NCI-H187 (cell line): ENCODE data around the gene MCRS1.
A peak's percentile ranks its signal among the peaks of the same experiment; 100 is the strongest.
"Not testable (repeated sequence)": the region's sequence is repeated elsewhere in the genome, so short reads cannot be mapped to it uniquely, and the experiment has no call there.

Source experiments
- DNase-seq, 2 experiments: peaks; one replicate each; lab custom pipeline; 2025; lab: John Stamatoyannopoulos, UW

The MCRS1 gene

DNA sequence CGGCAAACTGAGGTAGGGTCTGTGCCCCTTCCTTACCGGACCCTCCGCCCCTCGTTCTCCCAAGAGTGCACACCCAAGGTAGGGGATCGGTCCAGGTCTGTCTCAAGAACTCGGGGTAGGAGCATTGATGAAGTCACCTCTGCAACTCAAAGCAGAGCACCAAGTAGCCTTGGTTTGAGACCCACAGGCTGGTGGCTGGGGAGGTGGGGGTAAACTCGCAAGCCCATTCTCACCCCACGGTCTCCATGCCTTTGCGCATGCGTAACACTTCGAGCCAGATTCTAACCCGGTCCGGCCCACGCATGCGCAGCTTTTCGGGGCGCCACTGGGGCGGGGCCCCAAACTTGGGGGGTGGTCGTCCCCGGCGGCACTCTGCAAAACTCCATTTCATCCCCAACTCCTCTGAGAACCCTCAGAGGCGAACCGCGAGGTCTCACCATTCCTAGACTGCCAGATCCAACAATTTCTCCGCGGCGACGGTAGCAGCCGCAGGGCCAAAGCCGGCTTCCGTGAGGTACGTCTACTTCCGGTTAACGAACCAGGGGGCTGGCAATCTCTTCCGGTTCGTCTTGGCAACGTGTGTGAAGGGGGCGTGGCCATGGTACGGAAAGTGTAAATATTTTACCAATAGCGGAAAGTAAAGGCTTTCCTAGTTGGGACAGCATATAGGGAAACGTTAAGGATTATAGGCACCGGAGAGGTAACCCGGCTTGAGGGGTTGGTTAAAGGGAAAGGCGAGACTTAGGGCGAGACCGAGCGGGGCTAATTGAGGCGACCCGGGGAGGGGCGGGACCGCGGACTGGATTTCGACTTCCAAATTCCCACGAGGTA is at the start of gene MCRS1:
Gene MCRS1, minus strand, starts transcription at position 532 of the 831 bp plus-strand sequence. CDS start 1,411 bp downstream, outside the sequence.
- peak; percentile 84 to 90 for DNase-seq

DNA sequence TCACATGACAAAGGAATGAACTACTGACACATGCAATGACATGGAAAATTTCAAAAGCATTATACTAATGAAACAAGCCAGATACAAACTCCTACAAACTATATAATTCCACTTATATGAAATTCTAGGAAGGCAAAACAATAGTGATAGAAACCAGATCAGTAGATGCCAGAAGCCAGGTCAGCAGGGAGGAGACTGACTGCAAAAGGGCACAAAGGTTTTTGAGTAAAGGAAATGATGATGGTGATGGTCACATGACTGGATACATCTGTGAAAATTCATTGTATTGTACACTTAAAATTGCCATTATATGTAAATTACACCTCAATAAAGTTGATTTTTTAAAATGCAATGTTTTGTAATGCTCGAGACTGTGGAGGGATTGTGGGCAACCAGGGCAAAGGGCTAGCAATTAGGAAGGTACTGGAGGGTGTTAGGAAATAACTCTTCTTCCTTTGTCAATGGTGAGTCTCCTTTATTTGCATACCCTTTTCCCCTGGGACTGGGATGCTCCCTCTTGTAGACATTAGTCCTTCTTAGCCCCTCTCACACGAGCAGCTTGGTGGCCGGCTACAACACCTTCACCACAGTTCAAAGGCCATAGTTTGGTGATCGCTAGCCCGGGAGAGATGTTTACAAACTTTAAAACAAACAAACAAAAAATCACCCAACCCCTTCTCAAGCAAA is 48.7 kb upstream of the MCRS1 start:
- DNase-seq: no peak

GRCh38 chr12:49615725-49616124 is 47.8 kb upstream of the MCRS1 start:
- DNase-seq: no peak

DNA sequence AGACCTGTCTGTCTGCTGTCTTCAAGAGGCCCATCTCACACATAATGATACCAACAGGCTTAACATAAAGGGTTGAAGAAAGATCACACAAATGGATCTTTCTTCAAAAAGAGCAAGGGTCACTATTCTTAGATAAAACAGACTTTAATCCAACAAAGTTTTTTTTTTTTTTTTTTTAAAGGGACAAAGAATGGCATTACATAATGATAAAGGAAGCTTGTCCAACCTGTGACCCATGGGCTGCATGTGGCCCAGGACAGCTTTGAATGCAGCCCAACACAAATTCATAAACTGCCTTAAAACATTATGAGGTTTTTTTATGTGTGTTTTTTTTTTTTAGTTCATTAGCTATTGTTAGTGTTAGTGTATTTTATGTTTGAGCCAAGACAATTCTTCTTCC is 44.3 kb upstream of the MCRS1 start:
- no peak for DNase-seq

DNA sequence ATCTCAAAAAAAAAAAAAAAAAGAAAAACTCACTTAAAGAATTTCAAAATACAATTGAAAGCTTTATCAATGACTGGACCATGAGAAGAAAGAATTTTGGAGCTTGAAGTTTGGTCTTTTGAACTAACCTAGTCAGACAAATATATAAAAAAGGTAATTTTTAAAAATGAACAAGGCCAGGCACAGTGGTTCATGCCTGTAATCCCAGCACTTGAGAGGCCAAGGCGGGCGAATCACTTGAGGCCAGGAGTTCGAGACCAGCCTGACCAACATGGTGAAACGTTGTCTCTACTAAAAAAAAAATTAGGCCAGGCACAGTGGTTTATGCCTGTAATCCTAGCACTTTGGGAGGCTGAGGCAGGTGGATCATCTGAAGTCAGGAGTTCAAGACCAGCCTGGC is 42.8 kb upstream of the MCRS1 start:
- DNase-seq: not testable (repeated sequence)

GRCh38 chr12:49609875-49610154 is 41.9 kb upstream of the MCRS1 start:
- DNase-seq: no peak

GRCh38 chr12:49609059-49609874 is 41.3 kb upstream of the MCRS1 start:
- DNase-seq: no peak

DNA sequence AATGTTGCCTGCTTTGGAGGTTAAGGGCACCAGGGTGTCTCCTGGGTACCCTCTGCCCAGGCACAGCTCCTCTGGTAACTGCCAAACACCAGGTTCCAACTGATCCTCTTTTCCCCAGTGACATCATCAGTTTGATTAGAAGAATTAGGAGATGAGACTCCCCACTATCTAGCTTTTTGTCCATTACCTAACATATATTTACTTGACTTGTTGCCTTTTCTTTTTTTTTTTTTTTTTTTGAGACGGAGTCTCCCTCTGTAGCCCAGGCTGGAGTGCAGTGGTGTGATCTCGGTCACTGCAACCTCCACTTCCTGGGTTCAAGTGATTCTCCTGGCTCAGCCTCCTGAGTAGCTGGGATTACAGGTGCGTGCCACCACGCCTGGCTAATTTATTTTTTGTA is 37.6 kb upstream of the MCRS1 start, which contains the start of gene FAM186B:
Gene FAM186B, minus strand, starts transcription at position 101 of the 400 bp plus-strand sequence. CDS start 162 bp downstream, outside the sequence.
- DNase-seq: not testable (repeated sequence)

- no peak for DNase-seq
Measured at GRCh38 chr12:49604856-49605255, 36.9 kb upstream of the MCRS1 start.

DNA sequence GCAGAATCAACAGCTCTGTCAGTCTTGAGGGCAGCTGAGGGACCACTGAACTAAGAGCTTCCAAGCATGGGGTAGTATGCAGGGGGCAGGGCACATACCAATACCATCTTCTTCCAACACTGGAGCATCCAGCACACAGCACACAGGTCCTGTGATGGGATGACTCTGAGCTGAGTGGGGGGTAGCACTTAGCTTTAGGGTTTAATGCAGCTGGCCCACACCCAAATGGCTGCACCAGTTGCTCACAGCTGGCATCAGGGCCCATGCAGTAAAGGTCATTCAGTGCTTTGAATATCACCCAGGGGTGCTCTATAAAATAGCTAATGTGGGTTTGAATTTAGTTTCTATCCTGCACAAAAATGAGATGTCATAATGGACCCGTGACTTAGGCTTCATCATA is 35.8 kb upstream of the MCRS1 start:
- DNase-seq: no peak

DNA sequence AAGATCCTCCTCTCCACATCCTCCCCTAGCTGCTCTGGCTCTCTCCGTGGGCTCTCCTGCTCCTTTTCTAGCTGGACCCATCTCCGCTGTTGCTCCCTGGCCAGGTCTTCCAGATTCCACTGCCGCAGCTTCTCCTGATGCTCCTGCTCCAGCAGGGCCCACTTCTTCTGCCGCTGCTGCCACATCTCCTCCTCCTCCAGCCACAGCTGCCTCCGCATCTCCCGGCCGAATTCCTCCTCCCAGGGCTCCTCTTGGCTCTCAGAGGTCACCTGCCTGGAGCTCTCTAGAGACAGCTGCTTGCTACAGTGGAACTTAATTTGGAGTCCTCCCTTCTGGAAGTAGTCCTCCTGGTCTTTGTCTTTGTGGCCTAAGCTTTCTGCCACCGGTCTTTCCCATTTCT is 32.0 kb upstream of the MCRS1 start:
- DNase-seq: no peak

DNA sequence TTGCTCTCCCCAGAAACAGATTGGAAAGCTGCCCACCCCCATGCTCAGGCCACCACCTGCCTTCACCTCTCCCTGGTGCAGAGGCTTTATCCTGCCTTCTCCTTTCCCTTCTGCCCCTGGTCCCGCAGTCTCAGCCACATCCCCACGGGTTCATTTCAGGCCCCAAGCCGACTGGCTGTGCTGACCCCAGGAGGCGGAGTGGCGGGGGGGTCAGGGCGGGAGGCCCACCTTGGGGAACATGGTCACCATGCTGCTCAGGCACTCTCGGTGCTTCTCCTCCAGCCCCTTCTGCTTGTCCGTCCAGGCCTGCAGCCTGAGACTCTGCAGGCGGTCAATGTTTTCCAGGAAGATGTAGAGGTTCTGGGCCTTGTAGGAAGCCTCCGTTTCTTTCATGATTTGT is 30.6 kb upstream of the MCRS1 start:
- no peak for DNase-seq

- DNase-seq: no peak
Measured at GRCh38 chr12:49588721-49589516, 21.0 kb upstream of the MCRS1 start.

GRCh38 chr12:49588281-49588680 is 20.3 kb upstream of the MCRS1 start:
- no peak for DNase-seq

DNA sequence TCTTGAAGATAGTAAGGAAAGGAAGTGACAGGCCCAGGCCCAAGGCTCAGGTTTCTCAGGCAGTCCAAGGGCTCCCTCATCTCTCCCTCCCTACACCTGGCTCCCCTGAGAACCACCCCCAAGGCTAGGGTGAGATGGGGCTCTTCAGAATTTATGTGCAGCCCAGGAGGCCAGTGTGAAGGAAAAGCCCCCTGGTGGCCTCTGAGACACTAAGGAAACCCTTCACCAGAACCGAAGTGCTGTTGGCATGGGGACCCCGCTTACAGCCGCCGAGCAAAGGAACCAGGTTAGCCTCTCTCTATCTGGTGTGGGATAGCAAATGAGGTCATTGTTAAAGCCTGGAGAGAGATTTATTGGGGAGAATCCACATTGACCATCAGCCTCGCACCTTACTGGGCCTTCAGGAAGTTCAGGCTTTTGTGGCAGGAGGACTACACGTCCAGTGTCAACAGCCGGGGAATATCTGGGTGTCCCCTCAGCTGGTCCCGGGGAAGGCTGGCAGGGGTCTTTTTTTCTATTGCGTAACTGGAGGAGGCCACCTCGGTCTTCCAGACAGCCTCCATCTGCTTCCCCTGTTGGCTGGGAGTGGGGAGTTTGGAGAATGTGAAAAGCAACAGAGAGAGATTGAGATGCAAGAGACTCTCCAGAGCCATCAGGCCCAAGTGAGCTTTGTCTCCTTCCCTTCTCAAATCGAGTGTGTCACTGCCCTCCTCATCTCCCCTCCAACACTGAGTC is 19.4 kb upstream of the MCRS1 start:
- DNase-seq: no peak

DNA sequence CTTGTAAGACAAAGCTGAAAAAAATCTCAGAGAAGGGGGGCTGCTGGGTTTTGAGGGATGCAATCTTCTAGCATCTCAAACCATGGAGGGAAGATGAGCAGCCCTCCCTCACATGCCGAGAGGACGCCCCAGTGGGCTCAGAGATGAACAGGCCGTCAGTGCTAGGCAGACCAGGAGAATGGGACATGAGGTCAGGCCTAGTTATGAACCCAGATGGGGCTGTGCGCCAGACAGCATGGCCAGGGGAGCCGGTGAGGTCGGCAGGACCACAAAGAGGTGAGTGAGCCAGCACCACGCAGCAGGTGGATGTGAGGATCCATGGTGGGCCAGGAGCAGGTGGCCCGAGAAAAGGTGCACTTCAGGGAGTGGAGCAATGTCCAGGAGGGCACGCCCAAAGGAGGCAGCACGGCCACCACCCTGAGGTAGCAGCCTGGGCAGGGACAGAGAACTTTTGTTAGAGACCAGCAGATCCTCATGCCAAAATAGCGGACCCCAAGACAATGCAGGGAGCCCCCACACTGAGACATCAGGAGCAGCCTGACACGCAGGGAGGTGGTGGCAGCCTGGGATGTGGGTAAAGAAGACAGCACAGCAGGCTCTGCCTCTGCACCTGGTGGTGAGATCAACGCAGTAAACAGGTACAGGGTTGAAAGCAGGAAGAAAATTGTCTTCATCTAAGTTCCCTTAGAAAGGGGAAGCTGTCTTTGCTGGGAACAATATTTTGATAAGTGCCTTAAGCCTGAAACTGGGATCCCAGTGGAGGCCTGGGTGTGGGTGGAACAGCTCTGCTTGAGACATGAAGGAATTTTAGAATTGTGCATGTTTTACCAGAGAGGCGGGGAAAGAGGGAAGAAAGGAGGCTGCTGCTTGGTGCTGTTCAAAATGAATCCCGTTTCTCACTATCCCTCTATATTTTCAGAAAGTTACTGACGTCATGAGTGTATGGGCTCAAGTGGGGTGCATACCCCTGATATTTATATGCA is 17.8 kb upstream of the MCRS1 start:
- DNase-seq: no peak

DNA sequence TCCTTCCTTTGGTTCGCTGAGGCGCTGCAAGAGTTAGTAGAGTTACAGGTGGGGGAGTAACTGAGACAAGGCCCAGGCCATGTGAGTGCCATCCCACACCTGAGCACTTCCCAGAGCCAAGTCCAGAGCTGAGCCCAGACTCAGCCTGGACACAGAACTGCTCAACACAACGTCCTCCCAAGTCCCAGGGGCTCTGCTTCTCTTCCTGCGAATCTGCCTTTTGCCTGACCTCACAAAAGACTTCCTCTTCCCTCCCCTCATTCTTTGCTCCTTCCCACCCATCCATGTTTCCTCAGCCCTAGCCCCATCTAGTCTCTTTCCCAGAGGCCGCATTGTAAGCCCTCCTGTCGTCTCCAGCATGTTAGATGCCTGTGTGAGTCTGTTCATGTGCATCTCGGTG is 16.6 kb upstream of the MCRS1 start:
- no peak for DNase-seq

DNA sequence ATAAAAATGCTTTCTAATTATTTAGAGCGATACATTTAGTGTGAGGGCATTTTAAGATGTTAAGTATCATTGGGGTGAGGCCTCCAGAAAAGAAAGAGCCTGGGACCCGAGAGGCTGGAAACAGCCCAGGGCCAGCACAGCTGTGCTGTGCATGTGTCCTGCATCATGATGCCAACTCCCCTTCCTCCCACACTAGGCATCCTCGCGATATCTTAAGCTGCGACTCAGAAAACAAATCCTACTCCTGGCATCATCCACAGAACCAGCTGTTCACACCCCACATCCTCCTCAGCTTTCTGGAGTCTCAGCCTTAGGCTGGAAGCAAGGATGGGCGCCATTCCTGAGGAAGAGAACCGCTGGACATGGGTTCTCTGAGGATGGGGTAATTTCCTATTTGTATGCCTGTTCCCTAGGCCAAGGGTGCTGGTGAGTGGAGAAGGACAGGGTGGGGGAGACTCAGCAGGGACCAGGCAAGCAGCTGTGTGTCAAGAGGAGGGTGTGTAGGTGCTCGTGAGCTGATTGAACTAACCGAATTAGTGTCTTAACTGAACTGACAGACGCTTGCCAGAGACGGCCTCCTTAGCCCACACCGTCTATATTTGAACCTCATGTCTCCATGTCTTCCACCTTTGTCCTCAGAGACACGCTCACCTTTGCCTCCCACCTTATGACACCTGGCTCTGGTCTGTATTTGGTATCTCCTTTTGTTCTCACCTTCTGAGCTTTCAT is 15.6 kb upstream of the MCRS1 start:
- DNase-seq: no peak

DNA sequence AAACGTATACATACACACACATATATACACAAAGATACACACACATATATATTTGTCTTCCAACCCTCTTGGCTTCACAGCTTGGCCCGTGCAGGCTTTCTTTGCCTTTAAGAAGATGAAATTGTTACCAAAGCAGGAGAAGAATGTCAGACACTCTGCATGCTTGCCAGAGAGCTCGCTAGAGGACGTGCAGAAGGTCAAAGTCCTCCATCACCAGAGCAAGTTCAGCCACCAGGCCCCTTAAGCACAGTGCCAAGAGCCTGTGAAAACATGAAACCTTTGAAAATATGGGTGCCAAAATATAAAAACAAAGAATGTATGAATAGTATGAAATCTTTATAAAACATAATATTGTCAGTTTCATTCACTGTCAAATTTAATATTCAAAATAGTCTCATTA is 14.9 kb upstream of the MCRS1 start:
- DNase-seq: no peak
